Mesothelial cell of epicardium (in vitro differentiated cells): ENCODE results near the gene KIAA2012. TPM values are rescaled to one million over a fixed set of nuclear protein-coding genes. Genes with fewer than 3 reads are reported as not detected.

Source experiments
- DNase-seq, 2 experiments: peaks; one replicate each; pipeline ENCODE4 v3.0.0; 2021; ENCODE audit warnings: low spot score in 2 of 2; ENCODE audit not compliant: unreplicated experiment in 2 of 2
- H3K27ac Mint-ChIP-seq: 2 replicates; pipeline ENCODE4 v1.8.0; 2021; ENCODE audit warnings: mixed read lengths
- H3K27me3 Mint-ChIP-seq: 2 replicates; pipeline ENCODE4 v1.8.0; 2021; ENCODE audit warnings: low read depth, mixed read lengths
- H3K36me3 Mint-ChIP-seq: 2 replicates; pipeline ENCODE4 v1.8.0; 2021; ENCODE audit warnings: mixed read lengths
- H3K4me1 Mint-ChIP-seq: 2 replicates; pipeline ENCODE4 v1.8.0; 2021; ENCODE audit warnings: mixed read lengths
- H3K4me3 Mint-ChIP-seq: 2 replicates; pipeline ENCODE4 v1.8.0; 2021; ENCODE audit warnings: mild to moderate bottlenecking, moderate library complexity, mixed read lengths
- H3K9me3 Mint-ChIP-seq: 2 replicates; pipeline ENCODE4 v1.8.0; 2021; ENCODE audit warnings: mixed read lengths
- total RNA-seq: library from RNA; stranded (reverse); gene quantifications from 3 replicates; pipeline ENCODE4 v1.2.1, GENCODE V29; 2021
- TF ChIP-seq, protein P1 (sequence below): fragments of 200-600 bp; sonication (generic); IDR thresholded peaks from one replicate; pipeline ENCODE4 v1.5.0; 2021; ENCODE audit warnings: antibody characterized with exemption; ENCODE audit not compliant: unreplicated experiment

The KIAA2012 gene
- total RNA-seq, 1 donor from 2014 or later = 0.45 TPM

DNA sequence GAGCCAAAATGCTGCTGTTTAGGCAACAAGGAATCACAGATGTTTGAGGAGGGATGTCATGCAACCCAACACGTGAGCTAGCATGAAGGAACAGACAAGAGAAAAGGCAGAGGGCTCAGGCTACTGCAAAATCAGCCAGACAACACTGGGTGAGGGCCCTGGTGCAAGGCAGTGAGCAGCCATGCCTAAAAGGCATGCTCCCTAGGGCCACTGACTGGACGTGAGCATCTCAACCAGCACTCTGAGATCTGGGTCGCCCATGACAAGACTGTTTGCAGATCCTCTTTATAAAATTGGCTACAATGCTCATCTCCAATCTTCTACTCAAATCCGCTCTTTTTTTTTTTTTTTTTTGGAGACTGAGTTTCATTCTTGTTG, 49.1 kb downstream of the KIAA2012 start:
- no peak for DNase-seq
- Mint-ChIP-seq H3K36me3 (peaks cover 7% of the 10 kb centered on the region), H3K4me3 (no peak overlapping the region), H3K27ac (no peak overlapping the region), H3K4me1 (peaks cover 14% of the 10 kb centered on the region), H3K27me3 (no peaks in the 10 kb centered on the region), H3K9me3 (peaks cover 19% of the 10 kb centered on the region)
- TF ChIP-seq, protein P1, sequence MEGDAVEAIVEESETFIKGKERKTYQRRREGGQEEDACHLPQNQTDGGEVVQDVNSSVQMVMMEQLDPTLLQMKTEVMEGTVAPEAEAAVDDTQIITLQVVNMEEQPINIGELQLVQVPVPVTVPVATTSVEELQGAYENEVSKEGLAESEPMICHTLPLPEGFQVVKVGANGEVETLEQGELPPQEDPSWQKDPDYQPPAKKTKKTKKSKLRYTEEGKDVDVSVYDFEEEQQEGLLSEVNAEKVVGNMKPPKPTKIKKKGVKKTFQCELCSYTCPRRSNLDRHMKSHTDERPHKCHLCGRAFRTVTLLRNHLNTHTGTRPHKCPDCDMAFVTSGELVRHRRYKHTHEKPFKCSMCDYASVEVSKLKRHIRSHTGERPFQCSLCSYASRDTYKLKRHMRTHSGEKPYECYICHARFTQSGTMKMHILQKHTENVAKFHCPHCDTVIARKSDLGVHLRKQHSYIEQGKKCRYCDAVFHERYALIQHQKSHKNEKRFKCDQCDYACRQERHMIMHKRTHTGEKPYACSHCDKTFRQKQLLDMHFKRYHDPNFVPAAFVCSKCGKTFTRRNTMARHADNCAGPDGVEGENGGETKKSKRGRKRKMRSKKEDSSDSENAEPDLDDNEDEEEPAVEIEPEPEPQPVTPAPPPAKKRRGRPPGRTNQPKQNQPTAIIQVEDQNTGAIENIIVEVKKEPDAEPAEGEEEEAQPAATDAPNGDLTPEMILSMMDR = no peak

DNA sequence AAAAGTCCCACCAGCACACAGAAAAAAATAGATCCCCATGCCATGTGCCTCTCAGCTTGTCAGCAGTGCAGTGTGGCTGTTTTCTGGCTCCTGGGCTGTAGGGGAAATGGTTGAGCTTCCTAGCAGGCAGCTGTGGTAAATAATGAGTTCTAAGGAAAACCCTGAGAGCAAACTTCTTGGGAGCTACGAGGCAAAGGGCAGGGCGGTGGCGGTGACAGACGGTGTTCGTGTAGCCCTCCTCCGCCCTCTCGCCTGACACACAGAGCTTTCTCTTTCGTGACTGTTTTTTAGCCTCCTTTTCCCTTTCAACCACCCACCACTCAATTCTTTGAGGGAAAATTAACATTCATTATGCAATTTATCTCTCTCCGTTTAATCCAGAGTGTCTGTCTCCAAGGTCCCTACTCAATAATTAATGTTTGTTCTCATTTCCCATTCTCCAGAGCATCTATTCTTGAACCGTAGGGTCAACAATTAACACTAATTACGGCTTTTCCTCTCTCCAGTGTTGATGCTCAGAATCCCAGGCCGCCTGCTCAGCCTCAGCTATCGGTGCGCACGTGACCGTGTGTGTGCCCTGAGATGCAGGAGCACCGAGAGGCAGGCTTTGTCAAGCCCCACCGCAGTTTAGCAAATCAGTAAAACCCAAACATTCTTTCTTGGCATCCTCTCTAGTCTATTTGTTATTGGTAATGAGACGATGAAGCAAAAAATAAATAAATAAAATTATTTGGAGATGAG, 50.1 kb downstream of the KIAA2012 start:
- Mint-ChIP-seq H3K4me1 (peaks cover 24% of the 10 kb centered on the region), H3K4me3 (no peak overlapping the region), H3K27ac (peak overlapping the region; percentile 53), H3K27me3 (no peaks in the 10 kb centered on the region), H3K9me3 (peaks cover 17% of the 10 kb centered on the region), H3K36me3 (peaks cover 7% of the 10 kb centered on the region)
- no peak for DNase-seq
- TF ChIP-seq, protein P1 = no peak

DNA sequence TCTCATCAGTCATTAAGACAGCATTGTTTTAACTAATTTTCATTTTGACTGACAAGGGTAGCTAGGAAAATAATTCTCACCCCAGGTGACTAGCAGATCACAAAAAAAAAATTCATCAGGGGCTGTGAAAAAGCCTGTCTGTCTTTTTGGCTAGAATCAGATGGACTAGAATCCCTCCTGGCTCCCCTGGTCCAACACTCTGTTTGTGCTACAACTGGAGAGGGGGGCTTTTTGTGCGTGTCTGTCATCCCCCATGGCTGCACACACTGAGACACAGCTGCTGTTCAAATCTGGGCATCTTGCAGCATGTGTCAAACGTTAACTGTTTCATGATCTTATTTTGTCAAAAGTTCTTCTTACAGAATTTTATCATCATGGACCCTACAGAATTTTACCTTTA, 51.2 kb downstream of the KIAA2012 start:
- H3K27ac Mint-ChIP-seq = no peak overlapping the region
- peaks cover 14% of the 10 kb centered on the region for H3K9me3 Mint-ChIP-seq
- H3K4me3 Mint-ChIP-seq = no peak overlapping the region
- TF ChIP-seq, protein P1 = no peak
- H3K4me1 Mint-ChIP-seq = peaks cover 30% of the 10 kb centered on the region
- no peaks in the 10 kb centered on the region for H3K27me3 Mint-ChIP-seq
- DNase-seq = no peak
- peaks cover 7% of the 10 kb centered on the region for H3K36me3 Mint-ChIP-seq

DNA sequence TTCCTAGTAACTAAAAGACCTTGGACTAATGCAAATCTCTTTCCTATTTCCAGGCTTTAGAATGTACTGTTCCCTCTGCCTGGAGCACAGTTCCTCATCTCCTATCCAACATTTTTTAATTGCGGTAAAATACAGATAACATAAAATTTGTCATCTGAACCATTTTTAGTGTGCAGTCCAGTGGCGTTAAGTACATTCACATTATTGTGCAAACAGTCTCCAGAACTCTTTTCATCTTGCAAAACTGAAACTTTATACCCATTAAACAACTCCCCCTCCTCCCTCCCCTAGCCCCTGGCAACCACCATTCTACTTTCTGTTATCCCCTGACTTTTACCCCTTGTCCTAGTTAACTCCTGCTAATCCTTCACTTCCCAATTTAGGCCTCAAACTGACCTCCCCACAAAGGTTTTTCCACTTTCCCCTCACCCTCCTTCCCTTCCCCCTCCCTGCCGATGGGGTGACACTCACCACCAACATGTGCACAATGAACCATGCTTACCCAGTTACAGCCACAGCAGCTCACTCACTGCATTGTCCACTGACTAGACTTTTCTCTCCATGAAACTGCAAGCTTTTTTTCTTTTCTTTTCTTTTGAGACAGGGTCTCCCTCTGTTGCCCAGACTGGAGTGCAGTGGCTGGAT, 54.8 kb downstream of the KIAA2012 start:
- Mint-ChIP-seq H3K36me3 (no peaks in the 10 kb centered on the region), H3K4me1 (peaks cover 31% of the 10 kb centered on the region), H3K4me3 (no peak overlapping the region), H3K27ac (peak overlapping the region; percentile 74), H3K27me3 (no peaks in the 10 kb centered on the region), H3K9me3 (no peaks in the 10 kb centered on the region)
- TF ChIP-seq, protein P1 = no peak
- DNase-seq = no peak

DNA sequence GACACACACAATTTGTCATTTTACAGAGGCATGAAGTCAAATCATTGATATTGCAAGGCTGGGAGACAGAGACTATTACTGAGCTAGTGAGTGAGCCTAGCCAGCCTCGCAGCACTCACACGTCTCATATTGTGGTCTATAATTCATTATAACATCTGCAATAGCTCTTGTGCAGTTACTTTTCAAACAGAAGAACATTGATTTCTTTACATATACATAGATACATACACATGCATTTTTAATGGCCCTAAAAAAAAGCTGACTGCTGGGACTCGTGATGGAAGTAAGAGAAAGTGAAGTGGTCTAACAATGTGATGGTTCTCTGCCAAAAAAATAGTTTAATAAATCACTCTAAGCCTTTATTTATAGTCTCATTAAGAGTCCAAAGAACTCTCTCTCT, 56.8 kb downstream of the KIAA2012 start:
- no peaks in the 10 kb centered on the region for H3K36me3 Mint-ChIP-seq
- peak overlapping the region; percentile 10 for H3K27ac Mint-ChIP-seq
- no peak for DNase-seq
- TF ChIP-seq, protein P1 = no peak
- peaks cover 37% of the 10 kb centered on the region for H3K4me1 Mint-ChIP-seq
- H3K27me3 Mint-ChIP-seq = no peaks in the 10 kb centered on the region
- no peaks in the 10 kb centered on the region for H3K9me3 Mint-ChIP-seq
- no peak overlapping the region for H3K4me3 Mint-ChIP-seq
